Camera-type eye (tissue), 1 donor: Measurements from ENCODE around the gene RHOBTB3. TPM values are rescaled to one million over a fixed set of nuclear protein-coding genes. Genes with fewer than 3 reads are reported as not detected.

Experiments used
- total RNA-seq: library from RNA; depleted of rRNA; stranded (reverse); fragments of >200 nt; gene quantifications from one replicate; pipeline ENCODE4 v1.2.3, GENCODE V29; 2014

The RHOBTB3 gene, protein sequence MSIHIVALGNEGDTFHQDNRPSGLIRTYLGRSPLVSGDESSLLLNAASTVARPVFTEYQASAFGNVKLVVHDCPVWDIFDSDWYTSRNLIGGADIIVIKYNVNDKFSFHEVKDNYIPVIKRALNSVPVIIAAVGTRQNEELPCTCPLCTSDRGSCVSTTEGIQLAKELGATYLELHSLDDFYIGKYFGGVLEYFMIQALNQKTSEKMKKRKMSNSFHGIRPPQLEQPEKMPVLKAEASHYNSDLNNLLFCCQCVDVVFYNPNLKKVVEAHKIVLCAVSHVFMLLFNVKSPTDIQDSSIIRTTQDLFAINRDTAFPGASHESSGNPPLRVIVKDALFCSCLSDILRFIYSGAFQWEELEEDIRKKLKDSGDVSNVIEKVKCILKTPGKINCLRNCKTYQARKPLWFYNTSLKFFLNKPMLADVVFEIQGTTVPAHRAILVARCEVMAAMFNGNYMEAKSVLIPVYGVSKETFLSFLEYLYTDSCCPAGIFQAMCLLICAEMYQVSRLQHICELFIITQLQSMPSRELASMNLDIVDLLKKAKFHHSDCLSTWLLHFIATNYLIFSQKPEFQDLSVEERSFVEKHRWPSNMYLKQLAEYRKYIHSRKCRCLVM
- 176 TPM for total RNA-seq

DNA sequence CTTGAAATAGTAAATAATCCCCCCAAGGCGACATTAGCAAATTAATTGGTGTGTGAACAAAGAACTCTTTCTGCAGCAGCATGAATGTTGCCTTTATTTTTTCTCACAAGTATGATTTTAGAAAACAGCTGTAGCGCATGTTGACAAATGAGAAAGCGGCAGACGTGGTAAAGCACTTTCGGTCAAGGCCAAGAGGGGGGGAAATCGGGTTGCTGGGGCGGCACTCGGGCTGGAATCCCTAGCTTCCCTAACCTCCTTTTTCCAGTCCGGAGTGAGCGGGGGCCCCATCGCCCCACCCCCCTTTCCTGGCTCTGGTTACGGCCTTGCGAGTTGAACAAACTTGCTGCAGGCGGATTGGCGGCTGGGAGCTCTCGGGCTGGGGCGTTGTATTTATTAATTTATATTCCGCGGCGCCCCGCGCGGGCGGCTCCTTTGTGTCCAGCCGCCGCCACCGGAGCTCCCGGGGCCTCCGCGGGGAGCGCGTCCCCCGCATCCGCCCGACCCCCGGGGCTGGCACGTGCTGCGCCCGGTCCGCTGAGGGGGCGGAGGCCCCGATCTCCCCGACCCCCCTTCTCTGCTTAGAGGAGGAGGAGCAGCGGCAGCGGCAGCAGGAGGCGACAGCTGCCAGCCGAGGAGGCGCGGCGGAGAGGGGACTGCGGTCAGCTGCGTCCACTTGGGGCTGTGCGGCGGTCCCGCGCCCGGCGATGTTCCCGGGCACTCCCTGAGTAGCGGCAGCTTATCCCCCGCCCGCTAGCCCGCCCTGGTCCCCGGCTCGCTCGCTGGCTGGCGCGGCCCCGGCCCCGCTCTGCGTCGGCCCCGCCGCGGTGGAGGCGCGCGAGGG lies at the start of gene RHOBTB3:
Gene RHOBTB3 (plus strand): TSS at position 607 of the 841 bp plus-strand sequence. CDS start 347 bp downstream, outside the sequence.

GRCh38 chr5:95682891-95683290 lies 48.2 kb upstream of the RHOBTB3 start, which contains the start of gene SPATA9:
SPATA9 (minus strand) TSS chr5:95682991; CDS start chr5:95682854, 137 bp downstream.

GRCh38 chr5:95822542-95823181 lies 91.5 kb downstream of the RHOBTB3 start, which contains the start of gene GLRX:
GLRX (minus strand) TSS chr5:95822726; CDS start chr5:95822662, 64 bp downstream.

Other genes with a start within 250 kb of the RHOBTB3 start
- 199 TPM for gene SKIC3, start 176.4 kb upstream of the RHOBTB3 start, total RNA-seq
- gene ARSK, start 176.2 kb upstream of the RHOBTB3 start, total RNA-seq: 14.5 TPM
- gene GPR150, start 111.2 kb upstream of the RHOBTB3 start, total RNA-seq: not detected
- gene RFESD, start 84.6 kb upstream of the RHOBTB3 start, total RNA-seq: 4.8 TPM
- gene SPATA9, start 48.3 kb upstream of the RHOBTB3 start, total RNA-seq: not detected
- gene GLRX, start 91.4 kb downstream of the RHOBTB3 start, total RNA-seq: 6.7 TPM
- 38.8 TPM for gene ELL2, start 230.5 kb downstream of the RHOBTB3 start, total RNA-seq